GM19238 (cell line): ENCODE data around the gene POLR2H.

ENCODE experiments used
- DNase-seq: peaks from one replicate; pipeline ENCODE4 v3.0.0; 2011; ENCODE audit warnings: low spot score; ENCODE audit not compliant: insufficient read length

POLR2H gene

GRCh38 chr3:184387174-184387714 lies 25.7 kb downstream of the POLR2H start:
- no peak for DNase-seq

GRCh38 chr3:184388164-184388935 lies 26.8 kb downstream of the POLR2H start:
- no peak for DNase-seq

GRCh38 chr3:184388936-184389230 lies 27.4 kb downstream of the POLR2H start:
- DNase-seq, result no peak

DNA sequence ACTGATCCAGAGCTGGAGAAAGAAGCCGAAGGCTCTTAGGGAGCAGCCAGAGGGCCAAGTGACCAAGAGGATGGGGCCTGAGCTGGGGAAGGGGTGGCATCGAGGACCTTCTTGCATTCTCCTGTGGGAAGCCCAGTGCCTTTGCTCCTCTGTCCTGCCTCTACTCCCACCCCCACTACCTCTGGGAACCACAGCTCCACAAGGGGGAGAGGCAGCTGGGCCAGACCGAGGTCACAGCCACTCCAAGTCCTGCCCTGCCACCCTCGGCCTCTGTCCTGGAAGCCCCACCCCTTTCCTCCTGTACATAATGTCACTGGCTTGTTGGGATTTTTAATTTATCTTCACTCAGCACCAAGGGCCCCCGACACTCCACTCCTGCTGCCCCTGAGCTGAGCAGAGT lies 27.9 kb downstream of the POLR2H start:
- no peak for DNase-seq

- no peak for DNase-seq
These were observed 28.5 kb downstream of the POLR2H start for GRCh38 chr3:184389935-184390528.

DNA sequence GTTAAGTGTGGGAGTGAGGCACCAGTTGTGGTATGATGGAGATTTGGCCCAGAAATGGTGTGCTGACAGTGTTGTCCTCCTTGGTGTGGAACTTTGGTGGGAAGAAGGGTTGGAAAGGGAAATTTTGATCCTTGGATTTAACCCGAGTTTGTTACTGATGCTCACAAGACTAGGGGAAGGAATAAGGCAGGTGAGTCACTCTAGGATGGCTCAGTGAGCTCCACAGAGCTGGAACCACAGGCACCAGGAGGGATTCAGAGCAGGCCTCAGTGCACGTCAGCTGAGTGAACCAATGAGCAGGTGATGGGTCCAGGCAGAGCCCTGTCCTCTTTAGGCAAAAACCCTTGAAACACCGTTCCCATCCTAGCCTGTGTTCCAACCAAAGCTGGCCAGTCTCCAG lies 29.8 kb downstream of the POLR2H start:
- no peak for DNase-seq

- DNase-seq, result no peak
These were observed 33.8 kb downstream of the POLR2H start for GRCh38 chr3:184395320-184395660.

DNA sequence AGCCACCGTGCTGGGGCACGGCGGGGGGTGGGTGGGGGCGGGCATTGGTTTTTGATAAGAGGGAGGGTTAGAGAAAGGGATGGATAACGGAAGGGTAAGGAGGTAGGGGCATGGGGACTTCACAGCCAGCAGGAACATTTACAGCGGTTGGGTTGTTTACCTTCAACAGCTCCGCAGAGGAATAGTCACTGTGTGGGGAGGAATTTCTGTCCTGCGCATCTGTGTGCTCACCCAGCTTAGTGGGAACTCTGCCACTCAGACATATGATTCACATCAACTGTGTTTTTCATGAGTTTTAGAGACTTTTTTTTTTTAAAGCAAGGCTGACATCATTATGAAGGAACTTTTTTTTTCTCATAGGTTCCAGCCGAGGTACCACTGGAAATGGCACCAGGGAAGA lies 37.9 kb downstream of the POLR2H start:
- DNase-seq, result no peak

- DNase-seq, result no peak
These were observed 43.8 kb downstream of the POLR2H start for GRCh38 chr3:184405075-184406030.

DNA sequence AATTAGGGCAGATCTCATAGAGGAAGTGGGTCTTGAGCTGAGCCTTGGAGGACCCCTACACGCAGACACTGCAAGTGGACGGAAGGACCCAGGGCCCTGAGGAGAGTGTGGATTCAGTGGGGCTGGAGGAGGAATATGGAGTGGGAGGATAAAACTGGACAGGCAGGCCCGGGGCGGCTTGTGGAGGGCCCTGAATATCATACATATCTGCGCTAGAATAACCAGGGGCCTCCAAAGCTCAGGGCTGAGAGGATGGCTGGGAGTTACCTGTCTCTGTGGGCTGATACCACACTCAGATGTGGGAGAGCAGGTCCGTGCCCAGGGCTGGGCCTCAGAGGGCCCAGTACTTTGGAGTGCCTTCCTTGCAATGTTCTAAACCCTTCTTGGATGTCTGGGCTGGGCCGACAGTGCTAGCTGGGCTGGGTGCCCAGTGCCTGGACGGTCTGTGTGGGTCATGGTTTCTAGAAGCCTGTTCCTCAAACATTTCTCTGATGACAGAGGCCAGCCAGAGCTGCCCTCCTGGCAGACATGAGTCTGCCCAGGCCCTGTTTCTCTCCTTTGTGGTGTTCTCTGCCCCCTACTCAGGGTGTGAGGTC lies 47.9 kb downstream of the POLR2H start:
- DNase-seq, result no peak

DNA sequence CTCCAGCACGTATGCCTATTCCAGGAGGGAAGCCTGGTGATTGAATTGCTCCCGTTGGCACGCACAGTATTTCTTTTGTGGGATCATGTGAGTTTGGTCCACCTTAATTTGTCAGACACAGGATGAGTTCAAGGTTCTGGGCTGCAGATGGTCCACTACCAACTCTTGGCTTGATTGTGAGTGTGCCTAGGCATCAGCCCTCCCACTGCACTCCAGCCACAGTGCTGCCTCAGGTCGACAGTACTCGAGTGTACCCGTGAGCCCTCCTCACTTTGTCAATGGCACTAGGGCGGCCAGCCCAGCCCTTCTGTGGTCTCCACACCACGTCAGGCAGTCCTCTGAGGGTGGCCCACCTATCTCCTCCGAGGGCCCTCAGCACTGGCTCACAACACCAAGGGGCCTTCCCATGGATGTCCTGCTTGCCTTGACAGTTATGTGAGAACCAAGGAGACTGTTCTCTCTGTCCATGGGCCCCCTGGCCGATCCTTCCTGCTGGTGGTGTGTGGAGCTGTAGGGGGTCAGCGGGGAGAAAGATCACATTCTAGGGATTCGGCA lies 48.5 kb downstream of the POLR2H start:
- DNase-seq, result no peak

DNA sequence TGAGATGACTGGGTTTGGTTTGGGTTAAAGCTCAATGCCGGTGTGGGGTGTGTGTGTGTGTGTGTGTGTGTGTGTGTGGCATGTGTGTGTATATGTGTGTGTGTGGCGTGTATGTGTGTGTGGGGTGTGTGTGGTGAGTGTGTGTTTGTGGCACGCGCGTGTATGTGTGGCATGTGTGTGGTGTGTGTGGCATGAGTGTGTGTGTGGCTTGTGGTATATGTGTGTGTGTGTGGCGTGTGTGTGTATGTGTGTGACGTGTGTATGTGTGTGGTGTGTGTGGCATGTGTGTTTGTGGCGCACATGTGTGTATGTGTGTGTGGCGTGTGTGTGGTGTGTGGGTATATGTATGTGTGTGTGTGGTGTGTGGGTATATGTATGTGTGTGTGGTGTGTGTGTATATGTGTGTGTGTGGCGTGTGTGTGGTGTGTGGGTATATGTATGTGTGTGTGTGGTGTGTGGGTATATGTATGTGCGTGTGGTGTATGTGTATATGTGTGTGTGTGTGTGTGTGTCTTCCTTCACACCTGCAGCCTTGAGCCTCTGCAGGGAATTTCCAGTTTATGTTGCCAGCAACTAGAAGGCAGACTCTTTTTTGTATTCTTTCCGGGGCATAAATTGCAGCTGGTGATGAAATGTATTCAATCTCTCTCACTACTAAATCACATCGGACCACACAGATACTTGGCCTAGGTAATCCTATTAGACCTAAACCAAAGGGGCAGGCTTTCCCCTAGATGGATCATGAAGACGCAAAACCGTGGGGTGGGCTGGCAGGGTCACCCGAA lies 53.1 kb downstream of the POLR2H start:
- no peak for DNase-seq

GRCh38 chr3:184415203-184415490 lies 53.6 kb downstream of the POLR2H start:
- no peak for DNase-seq

DNA sequence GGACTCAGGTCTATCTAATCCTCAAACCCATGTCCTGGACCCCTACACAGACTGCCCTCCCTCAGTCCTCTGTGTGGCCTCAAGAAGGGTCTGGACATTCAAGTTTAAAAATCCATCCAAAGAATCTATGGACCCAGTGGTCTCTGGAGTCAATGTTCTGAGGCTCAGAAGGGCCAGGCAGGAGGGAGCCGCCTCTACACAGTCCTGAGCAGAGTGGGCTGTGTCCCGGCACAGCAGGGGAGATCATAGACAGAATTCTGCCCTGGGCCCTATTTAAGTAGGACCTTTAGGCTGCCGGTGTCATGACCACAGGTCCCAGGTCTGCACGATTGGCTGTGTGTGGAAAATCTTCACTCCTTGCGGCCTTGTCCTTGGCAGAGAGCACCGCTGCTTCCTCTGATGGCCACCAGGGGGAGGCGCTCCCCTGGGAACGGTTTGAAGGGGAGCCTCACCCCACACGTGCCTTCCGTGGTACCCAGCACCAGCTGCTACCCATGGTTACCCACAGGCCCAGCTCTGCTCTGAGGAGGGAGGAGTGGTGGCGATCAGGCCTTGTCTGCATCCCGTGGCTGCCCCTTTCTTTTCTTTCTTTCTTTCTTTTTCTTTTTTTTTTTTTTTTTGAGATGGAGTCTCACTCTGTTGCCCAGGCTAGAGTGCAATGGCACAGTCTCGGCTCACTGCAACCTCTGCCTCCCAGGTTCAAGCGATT lies 56.3 kb downstream of the POLR2H start:
- DNase-seq, result peak; percentile 63
